ENCODE results near the gene IQGAP2. TPM values are rescaled to one million over a fixed set of nuclear protein-coding genes. Genes with fewer than 3 reads are reported as not detected.

Gene IQGAP2
- total and polyA plus RNA-seq, 3 donors from 2014 or later, result 33.5 to 78.6 (median 60.2) TPM

DNA sequence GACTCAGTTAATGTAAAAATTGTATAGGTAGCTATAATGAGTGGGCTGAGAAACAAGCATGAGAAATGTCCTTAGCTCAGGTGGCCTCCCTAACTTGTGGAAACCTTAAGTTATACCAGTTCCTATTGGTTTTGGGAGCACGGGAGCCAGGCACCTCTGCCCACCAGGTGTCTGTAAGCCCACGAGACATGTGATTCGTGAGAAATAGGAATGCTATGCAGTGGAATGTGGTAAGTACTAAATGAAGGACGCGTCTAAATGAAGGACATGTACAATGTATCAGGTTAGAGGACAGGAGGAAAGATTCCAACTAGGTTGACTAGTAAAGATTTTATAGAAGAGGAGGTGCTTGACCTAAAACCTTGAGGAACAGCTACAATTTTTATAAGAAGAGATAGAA lies 266.2 kb downstream of the IQGAP2 start:
- 74 to 88% methylated on average over 5 of the region's 5 CpGs for WGBS, 2 donors
- intact Hi-C loops (cut with DNase I; ENCODE audit: low total_unique reads), result no loop called here
- no peak overlapping the region for H3K27ac ChIP-seq

DNA sequence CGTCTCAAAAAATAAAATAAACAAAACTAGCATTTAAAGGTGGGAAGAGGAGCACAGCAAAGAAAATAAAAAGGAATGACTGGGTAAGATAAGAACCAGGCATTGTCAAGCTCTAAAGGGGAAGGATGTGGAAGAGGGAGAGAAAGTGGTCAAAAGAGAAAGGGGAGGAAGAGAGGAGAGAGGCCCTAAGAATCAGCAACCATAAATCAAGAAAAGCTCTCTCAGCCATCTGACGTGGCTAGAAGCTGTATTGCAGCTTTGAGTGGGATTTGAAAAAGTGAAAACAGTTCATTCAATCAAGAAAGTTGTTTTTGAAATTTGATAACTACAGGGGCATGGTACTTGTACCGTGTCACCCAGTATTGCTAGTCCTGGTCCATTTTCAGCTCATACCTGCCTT lies 267.4 kb downstream of the IQGAP2 start:
- DNase-seq, result no peak
- Histone ChIP-seq H3K27ac (no peak overlapping the region), H3K4me1 (no peaks in the 10 kb centered on the region), H3K27me3 (no peaks in the 10 kb centered on the region), H3K36me3 (ENCODE audit: low read depth, missing control alignments) (no peaks in the 10 kb centered on the region), H3K4me3 (no peak overlapping the region), H3K9me3 (no peaks in the 10 kb centered on the region)
- intact Hi-C loops (cut with DNase I; ENCODE audit: low total_unique reads), result no loop called here
- 77 to 86% methylated on average over 3 of the region's 3 CpGs for WGBS, 2 donors
- TF ChIP-seq, protein P1, sequence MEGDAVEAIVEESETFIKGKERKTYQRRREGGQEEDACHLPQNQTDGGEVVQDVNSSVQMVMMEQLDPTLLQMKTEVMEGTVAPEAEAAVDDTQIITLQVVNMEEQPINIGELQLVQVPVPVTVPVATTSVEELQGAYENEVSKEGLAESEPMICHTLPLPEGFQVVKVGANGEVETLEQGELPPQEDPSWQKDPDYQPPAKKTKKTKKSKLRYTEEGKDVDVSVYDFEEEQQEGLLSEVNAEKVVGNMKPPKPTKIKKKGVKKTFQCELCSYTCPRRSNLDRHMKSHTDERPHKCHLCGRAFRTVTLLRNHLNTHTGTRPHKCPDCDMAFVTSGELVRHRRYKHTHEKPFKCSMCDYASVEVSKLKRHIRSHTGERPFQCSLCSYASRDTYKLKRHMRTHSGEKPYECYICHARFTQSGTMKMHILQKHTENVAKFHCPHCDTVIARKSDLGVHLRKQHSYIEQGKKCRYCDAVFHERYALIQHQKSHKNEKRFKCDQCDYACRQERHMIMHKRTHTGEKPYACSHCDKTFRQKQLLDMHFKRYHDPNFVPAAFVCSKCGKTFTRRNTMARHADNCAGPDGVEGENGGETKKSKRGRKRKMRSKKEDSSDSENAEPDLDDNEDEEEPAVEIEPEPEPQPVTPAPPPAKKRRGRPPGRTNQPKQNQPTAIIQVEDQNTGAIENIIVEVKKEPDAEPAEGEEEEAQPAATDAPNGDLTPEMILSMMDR (IDR thresholded peaks at IDR 0.05), result no peak
- TF ChIP-seq POLR2A (IDR thresholded peaks at IDR 0.05), result no peak

More for the DNA sequence above, 266.2 kb downstream of the IQGAP2 start:
- no peak overlapping the region for H3K4me3 ChIP-seq
- H3K4me1 ChIP-seq, result no peaks in the 10 kb centered on the region
- no peaks in the 10 kb centered on the region for H3K36me3 ChIP-seq (ENCODE audit: low read depth, missing control alignments)
- DNase-seq, result no peak
- TF ChIP-seq, protein P1 (IDR thresholded peaks at IDR 0.05), result no peak
- H3K9me3 ChIP-seq, result no peaks in the 10 kb centered on the region
- H3K27me3 ChIP-seq, result no peaks in the 10 kb centered on the region

DNA sequence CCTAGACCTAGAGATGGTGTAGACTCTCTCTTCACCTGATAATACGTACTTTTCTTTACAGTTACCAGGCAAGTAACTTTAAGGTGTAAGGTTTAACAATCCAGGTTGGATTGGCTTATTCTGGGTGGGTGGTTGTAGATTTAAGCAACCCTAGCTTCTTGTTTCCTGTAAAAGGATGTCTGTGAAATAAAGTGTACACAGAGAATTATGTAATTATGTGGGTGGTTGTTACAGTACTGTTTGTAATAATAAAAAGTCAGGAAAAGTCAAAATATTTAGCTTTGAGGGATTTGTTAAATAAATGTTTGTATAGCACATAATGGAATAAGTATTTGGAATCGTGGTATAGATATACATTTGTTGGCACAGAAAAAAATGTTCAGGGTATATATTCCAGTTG lies 269.2 kb downstream of the IQGAP2 start:
- Histone ChIP-seq H3K36me3 (ENCODE audit: low read depth, missing control alignments) (no peaks in the 10 kb centered on the region), H3K9me3 (no peaks in the 10 kb centered on the region), H3K27ac (no peak overlapping the region), H3K27me3 (no peaks in the 10 kb centered on the region), H3K4me1 (no peaks in the 10 kb centered on the region), H3K4me3 (no peak overlapping the region)
- intact Hi-C loops (cut with DNase I; ENCODE audit: low total_unique reads), result no loop called here
- TF ChIP-seq POLR2A (IDR thresholded peaks at IDR 0.05), result no peak
- TF ChIP-seq, protein P1 (IDR thresholded peaks at IDR 0.05), result no peak
- 86 to 87% methylated on average over 2 of the region's 2 CpGs for WGBS, 2 donors
- no peak for DNase-seq

DNA sequence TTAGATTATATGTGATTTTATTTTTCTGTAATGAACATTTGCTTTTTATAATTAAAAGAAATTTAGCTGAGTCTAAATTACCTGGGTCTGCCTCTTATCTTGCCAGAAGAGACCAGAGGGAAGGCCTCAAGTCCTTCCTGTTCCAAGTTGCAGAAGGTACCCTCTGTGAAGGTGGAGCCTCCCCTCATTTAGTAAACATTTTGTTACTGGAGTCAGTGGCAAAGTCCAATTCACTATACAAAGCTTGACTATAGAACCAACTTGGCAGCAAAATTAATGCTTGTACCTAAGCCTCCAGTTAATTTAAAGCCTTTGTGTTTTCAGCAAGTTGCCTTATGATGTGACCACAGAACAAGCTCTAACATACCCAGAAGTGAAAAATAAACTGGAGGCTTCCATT lies 270.0 kb downstream of the IQGAP2 start:
- intact Hi-C loops (cut with DNase I; ENCODE audit: low total_unique reads), result no loop called here
- DNase-seq, result no peak
- Histone ChIP-seq H3K27me3 (no peaks in the 10 kb centered on the region), H3K27ac (no peak overlapping the region), H3K4me3 (no peak overlapping the region), H3K36me3 (ENCODE audit: low read depth, missing control alignments) (no peaks in the 10 kb centered on the region), H3K9me3 (no peaks in the 10 kb centered on the region), H3K4me1 (no peaks in the 10 kb centered on the region)
- TF ChIP-seq, protein P1 (IDR thresholded peaks at IDR 0.05), result no peak

DNA sequence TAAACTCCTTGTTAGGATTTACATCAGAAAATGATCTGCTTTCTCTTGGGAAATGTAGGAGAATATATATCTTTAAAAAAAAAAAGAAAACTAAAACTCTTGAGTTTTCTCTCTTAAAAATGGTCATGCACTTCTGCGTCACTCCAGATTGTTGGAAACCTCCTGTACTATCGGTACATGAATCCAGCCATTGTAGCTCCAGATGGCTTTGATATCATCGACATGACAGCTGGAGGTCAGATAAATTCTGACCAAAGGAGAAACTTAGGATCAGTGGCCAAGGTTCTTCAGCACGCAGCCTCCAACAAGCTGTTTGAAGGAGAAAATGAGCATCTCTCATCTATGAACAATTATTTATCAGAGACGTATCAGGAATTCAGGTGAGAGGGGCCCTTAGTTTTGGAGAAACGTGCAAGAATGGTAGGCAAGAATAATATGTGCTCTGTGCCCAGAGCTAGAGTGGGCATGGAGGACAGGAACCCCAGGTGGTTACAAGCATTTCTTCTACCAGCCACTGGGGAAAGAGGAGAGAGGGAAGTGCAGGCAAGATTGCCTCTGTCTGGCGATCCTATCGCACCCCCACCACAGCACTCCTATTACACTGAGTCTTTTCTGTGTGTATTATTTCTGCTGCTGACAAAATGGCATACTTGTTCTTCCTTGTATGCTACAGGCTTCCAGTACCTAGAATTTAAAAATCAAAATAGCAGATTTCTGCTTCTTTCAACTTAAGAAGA lies 271.4 kb downstream of the IQGAP2 start:
- intact Hi-C loops (cut with DNase I; ENCODE audit: low total_unique reads), result no loop called here
- TF ChIP-seq, protein P1 (IDR thresholded peaks at IDR 0.05), result no peak
- no peak for TF ChIP-seq POLR2A (IDR thresholded peaks at IDR 0.05)
- no peaks in the 10 kb centered on the region for H3K4me1 ChIP-seq
- no peak for DNase-seq
- no peaks in the 10 kb centered on the region for H3K27me3 ChIP-seq
- H3K36me3 ChIP-seq (ENCODE audit: low read depth, missing control alignments), result no peaks in the 10 kb centered on the region
- no peak overlapping the region for H3K4me3 ChIP-seq
- H3K9me3 ChIP-seq, result no peaks in the 10 kb centered on the region
- 67 to 74% methylated on average over 8 of the region's 8 CpGs for WGBS, 2 donors
- H3K27ac ChIP-seq, result no peak overlapping the region

Data from testis (tissue), 3 donors.